GM10248 (cell line): ENCODE results near the gene PTPRR.

Experiments
- CTCF ChIA-PET: fragments of 300-600 bp; sonication (Branson Sonifier 250); formaldehyde crosslinking; extraction: SDS; loops from one replicate; lab custom pipeline; 2021; ENCODE audit warnings: antibody characterized with exemption; lab: Yijun Ruan, JAX
- POLR2A ChIA-PET: fragments of 350-650 bp; sonication (Branson Sonifier 250); formaldehyde crosslinking; extraction: SDS; loops from one replicate; lab custom pipeline; 2020; ENCODE audit warnings: antibody characterized with exemption; lab: Yijun Ruan, JAX
- DNase-seq: peaks from one replicate; pipeline ENCODE4 v3.0.0; 2012; ENCODE audit errors: extremely low spot score
- CTCF ChIP-seq: IDR thresholded peaks from 2 replicates; pipeline ENCODE4 v1.5.1; 2012; ENCODE audit warnings: mild to moderate bottlenecking, low read depth; ENCODE audit errors: extremely low read depth, missing control alignments, control extremely low read depth

The PTPRR gene

GRCh38 chr12:70788774-70789173, 131.8 kb downstream of the PTPRR start:
- no peak for DNase-seq
- ChIA-PET CTCF (interaction anchor here (1.1 kb wide), 1 partner anchor 11 kb away, joined by 3 read pairs; no protein-coding TSS in a partner anchor), POLR2A (no interaction called here)
- no peak for TF ChIP-seq CTCF

GRCh38 chr12:70787612-70788011, 132.9 kb downstream of the PTPRR start:
- no peak for DNase-seq
- ChIA-PET CTCF (interaction anchor here (1.1 kb wide), 1 partner anchor 10 kb away, joined by 3 read pairs; no protein-coding TSS in a partner anchor), POLR2A (no interaction called here)
- no peak for TF ChIP-seq CTCF

- ChIA-PET CTCF (no interaction called here), POLR2A (no interaction called here)
- no peak for DNase-seq
- no peak for TF ChIP-seq CTCF
Observed at GRCh38 chr12:70785896-70786295, 134.6 kb downstream of the PTPRR start.

GRCh38 chr12:70784042-70784668, 136.4 kb downstream of the PTPRR start:
- TF ChIP-seq CTCF = no peak
- CTCF ChIA-PET = interaction anchor here (1.2 to 1.7 kb wide), 2 partner anchors 10 to 26 kb away, joined by 3 to 4 read pairs; no protein-coding TSS in a partner anchor
- DNase-seq = no peak
- POLR2A ChIA-PET = no interaction called here

GRCh38 chr12:70783455-70783854, 137.1 kb downstream of the PTPRR start:
- POLR2A ChIA-PET = no interaction called here
- no peak for TF ChIP-seq CTCF
- CTCF ChIA-PET = interaction anchor here (1.2 to 1.7 kb wide), 2 partner anchors 11 to 25 kb away, joined by 3 to 4 read pairs; no protein-coding TSS in a partner anchor
- no peak for DNase-seq

GRCh38 chr12:70779250-70779649, 141.3 kb downstream of the PTPRR start:
- ChIA-PET POLR2A (no interaction called here), CTCF (no interaction called here)
- DNase-seq = no peak
- TF ChIP-seq CTCF = no peak
